Measurements from ENCODE around the gene GPR157.

GPR157 gene

DNA sequence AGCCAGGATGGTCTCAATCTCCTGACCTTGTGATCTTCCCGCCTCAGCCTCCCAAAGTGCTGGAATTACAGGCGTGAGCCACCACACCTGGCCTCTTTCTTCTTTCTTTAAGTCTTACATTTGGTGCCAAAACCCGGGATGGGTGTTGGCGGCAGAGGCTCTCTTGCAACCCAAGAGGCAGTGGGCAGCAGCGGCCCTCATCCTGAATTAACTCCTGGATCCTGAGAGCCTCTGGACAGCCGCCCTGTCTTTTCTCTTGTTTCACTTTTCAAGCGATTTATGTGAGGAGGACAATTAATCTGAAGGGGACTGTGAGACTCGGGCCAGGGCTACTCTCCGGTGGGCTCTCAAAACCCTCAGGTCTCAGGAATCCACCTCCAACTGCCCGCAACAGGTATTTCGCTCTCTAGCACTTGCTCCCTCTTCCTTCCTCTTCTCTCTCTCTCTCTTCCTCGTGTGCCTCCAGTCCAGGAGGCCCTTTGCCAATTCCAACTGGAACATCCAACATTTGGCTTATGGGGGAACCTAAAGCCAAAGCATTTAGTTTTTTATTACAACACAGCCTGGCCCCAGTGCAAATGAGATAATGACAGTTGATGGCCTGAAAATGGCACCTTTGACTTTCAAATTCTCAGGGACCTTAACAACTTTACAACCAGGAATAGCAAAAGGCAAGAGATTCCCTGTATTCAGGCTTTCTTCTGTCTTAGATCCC, 41.3 kb downstream of the GPR157 start:
- DNase-seq (ENCODE audit: low spot score) = no peak

GRCh38 chr1:9086796-9087195, 42.1 kb downstream of the GPR157 start:
- DNase-seq (ENCODE audit: low spot score) = no peak

- peak; percentile 16 for DNase-seq (ENCODE audit: low spot score)
Observed at GRCh38 chr1:9086045-9086444, 42.9 kb downstream of the GPR157 start.

- DNase-seq (ENCODE audit: low spot score) = no peak
Observed at GRCh38 chr1:9085306-9085940, 43.5 kb downstream of the GPR157 start.

DNA sequence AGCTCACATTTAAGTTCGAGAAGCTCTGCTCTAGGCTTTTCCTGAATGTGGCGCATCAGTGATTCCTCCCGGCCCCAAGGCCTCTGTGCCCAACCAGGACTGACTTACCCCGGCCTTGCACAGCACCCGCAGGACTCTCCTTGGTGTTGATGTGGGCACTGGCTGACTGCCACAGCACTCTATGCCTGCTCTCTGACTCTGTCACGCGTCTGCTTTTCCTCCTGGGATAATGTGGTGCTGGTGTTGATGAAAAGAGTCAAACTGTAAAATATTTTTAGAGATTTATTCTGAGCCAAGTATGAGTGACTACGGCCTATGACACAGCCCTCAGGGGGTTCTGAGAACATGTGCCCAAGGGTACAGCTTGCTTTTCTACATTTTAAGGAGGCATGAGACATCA, 44.0 kb downstream of the GPR157 start:
- DNase-seq (ENCODE audit: low spot score) = no peak

DNA sequence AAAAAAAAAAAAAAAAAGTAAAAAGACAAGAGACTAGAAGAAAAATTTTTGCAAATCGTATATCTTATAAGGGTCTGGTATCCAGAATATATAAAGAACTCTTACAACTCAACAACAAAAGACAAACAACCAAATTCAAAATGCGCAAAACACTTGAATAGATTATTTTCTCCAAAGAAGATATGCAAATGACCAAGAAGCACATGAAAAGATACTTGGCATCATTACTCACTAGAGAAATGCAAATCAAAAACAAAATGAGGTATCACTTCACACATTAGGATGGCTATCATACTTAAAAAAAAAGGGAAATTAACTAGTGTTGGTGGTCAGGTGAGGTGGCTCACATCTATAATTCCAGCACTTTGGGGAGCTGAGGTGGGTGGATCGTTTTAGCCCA, 47.4 kb downstream of the GPR157 start:
- no peak for DNase-seq (ENCODE audit: low spot score)

DNA sequence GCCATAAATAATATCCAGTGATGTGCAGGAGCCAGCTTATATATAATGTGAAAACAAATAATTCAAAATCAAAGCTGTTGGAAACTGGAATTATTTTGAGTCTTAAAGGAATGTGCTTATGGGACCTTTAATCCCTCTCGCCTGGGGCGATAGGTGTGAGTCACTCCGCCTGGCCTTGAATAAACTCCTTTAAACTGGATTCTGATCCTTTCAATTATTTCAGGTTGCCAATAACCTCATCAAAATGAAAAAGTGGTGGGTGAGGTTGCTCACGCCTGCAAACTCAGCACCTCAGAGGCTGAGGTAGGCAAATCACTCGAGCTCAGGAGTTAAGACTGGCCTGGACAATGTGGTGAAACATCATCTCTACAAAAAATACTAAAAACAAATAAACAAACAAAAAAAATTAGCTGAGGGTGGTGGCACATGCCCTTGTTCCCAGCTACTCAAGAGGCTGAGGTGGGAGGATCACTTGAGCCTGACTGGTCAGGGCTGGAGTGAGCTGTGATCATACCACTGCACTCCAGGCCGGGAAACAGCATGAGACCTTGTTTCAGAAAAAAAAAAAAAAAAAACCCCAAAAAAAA, 48.1 kb downstream of the GPR157 start:
- peak; percentile 54 for DNase-seq (ENCODE audit: low spot score)

DNA sequence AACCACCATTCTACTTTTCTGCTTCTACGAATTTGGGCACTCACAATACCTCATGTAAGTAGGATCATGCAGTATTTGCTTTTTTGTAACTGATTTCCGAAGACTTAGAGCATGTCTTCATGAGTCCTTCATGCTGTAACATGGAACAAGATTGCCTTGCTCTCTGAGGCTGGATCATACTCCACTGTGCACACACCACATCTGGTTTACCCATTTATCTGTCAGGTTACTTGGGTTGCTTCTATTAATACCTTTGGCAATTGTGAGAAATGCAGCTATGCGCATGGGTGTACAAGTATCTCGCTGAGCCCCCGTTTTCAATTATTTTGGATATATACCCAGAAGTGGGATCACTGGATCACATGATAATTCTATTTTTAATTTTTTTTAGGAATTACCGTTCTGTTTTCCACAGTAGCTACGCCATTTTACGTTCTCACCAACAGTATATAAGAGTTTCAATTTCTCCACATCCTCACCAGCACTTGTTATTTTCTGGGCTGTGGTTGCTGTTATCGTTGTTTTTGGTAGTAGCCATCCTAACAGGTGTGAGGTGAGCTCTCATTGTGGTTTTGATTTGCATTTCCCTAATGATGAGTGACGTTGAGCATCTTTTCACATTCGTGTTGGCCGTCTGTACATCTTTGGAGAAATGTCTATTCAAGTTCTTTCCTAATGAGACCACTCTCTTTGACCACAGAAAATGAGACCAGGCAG, 48.8 kb downstream of the GPR157 start:
- DNase-seq (ENCODE audit: low spot score) = no peak

GRCh38 chr1:9078752-9079500, 50.0 kb downstream of the GPR157 start:
- peak; percentile 11 for DNase-seq (ENCODE audit: low spot score)

DNA sequence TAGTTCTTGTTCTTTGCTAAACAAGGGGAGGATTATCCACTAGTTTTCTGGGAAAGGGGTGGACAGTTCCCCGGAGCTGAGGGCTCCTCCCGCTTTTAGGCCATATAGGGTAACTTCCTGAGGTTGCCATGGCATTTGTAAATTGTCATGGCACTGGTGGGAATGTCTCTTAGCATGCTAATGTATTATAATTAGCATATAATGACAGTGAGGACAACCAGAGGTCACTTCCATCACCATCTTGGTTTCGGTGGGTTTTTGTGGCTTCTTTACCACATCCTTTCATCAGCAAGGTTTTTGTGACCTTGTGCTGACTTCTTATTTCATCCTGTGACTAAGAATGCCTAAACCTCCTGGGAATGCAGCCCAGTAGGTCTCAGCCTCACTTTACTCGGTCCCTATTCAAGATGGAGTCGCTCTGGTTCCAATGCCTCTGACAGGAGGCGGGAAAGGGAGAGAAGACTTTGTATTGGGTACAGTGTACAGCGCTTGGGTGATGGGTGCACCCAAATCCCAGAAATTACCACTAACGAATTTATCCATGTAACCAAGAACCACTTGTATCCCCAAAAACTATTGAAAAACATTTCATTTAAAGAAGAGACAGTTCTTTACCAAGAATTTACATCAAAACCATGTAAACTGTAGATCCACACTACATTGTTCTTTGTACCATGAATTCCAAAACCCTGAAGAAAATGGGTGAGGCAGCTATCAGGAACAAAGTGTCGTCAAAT, 50.7 kb downstream of the GPR157 start:
- DNase-seq (ENCODE audit: low spot score) = no peak

DNA sequence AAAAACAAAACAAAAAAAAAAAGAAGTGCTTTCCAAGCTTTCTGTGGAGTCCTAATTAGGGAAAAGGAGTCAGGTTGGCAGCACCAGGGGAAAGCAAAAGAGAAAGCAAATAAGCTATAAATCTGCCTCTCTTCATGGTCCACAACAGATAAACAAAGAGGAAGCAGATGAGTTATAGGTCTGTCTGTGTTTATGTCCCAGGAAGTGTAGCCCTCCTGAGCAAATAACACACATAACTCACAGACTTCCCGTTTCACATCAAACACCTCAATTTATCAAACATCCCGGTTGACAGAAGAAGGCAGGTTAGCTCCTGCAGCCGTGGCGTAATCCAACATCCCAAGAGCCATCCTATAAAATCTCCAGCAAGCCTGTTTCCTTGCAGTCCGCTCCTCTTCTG, 53.9 kb downstream of the GPR157 start:
- DNase-seq (ENCODE audit: low spot score) = no peak

GRCh38 chr1:9073143-9073542, 55.8 kb downstream of the GPR157 start:
- no peak for DNase-seq (ENCODE audit: low spot score)

DNA sequence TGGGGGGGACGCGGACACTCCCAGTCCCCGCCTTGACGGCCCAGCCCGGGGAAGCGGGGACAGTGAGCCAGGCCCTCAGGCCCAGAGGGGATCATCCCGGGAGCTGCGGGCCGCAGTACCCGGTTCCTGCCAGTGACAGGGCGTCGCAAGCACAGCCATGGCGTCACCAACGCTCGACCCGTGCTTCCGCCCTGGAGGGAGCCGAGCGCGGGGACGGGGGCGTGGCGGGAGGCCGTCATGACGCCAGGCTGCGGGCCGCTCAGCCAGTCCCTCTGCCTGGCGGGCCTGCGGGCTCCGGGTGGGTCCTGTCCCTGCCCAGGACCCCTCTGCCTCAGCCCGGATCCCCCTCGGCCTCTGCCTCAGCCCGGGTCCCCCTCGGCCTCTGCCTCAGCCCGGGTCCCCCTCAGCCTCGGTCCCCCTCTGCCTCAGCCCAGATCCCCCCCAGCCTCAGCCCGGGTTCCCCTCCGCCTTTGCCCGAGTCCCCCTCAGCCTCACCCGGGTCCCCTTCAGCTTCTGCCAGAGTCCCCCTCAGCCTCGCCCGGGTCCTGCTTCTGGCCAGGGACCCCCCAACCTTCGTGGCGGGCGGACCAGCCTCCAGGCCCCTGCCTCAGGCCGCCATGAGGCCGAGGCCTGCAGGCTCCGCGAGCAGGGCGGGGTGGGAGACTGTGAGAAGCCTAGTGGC, 57.2 kb downstream of the GPR157 start:
- no peak for DNase-seq (ENCODE audit: low spot score)

GRCh38 chr1:9070486-9070885, 58.4 kb downstream of the GPR157 start:
- no peak for DNase-seq (ENCODE audit: low spot score)

DNA sequence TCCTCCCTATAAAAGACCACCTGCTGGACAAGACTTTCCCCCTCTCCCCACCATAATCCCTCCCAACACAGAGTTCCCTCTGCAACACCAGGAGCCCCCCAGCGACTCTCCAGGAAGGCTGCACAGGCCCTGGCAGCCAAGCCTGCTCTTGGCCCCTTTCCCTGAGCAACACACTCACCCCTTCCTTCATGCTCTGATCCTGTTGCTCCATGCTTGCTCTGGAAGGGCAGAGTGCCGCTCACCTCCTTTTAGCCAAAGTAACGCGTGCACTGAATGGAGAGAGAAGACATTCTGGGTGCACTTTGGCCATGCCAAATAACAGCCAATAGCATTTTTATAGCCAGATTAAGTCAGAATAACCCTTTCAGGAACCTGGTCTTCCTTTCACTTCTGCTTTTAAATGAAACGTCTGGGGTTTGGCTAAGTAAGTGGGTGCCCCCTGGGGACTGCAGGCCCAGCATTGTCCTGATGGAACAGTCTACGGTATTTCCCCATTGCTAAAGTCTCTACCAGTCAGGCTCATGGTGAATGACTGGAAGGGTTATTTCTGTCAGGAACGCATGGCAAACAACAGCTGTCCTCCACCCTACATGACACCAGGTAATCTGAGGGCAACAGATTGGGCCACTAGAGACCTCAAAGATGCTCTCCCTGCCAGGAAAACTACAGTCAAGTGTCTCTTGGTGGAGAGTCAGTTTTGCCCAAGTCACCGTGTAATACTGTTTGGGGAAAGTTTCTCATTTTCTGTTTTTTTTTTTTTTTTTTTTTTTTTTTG, 59.4 kb downstream of the GPR157 start, which contains the start of gene SLC2A5:
TSS of gene SLC2A5 (minus strand) at position 310 of the 775 bp plus-strand sequence. CDS start at position 211, 99 bp downstream.
- DNase-seq (ENCODE audit: low spot score) = no peak

DNA sequence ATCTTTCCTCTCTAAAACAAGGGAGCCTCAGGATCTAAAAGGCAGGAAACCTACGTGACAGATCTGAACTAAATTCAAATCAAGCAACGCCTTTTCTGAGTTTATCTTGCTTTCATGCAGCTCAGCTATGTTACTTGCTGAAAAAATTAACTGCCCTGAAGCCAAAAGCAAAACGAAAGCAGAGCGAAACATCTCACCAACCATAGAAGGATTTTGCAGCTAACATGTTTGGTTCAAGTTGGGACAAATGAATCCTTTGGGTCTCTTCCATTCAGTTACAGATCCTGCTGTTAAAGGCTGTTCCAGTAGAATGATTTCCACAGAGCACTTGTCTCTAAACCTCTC, 59.9 kb downstream of the GPR157 start:
- no peak for DNase-seq (ENCODE audit: low spot score)

GRCh38 chr1:9066945-9067807, 61.7 kb downstream of the GPR157 start:
- no peak for DNase-seq (ENCODE audit: low spot score)

DNA sequence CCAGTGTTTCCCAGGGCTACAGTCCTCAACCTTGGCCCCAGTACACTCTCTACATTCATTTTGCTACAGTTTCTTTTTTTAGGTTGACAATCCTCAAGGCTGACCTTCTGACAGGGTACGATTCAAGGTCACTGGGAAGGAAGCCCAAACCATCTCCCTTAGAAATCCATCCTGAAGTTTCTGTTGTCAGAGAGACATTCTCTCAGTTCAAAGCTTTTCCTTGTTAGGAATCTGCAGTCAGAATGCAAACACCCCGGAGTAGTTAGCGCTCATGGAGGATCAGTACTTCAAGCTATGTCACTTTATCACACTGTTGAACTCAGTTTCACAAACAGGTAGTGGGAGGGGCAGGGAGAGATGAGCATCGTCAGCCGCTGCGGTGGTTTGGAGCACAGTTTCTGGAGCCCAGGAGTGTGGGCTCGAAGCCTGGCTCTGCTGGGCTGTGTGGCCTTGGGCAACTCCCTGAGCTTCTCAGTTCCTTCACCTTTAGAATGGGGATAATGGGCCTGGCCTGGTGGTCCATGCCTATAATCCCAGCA, 63.6 kb downstream of the GPR157 start:
- no peak for DNase-seq (ENCODE audit: low spot score)

DNA sequence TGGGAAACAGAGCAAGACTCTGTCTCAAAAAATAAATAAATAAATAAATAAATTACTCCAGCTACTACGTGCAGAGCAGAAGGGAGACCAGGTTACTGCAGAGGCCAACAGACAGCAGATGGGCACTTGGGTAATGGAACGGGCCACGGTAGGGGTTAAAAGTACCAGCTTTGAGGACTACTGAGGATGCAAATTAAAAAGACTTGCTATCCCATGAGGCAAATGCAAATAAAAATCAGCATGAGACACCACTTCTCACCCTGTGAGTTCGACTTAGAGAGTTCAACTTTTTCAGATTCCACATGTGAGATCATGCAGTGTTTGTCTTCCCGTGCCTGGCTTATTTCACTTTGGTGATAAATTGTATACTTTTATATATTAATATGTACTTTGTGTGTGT, 66.1 kb downstream of the GPR157 start:
- no peak for DNase-seq (ENCODE audit: low spot score)
